BE2C (cell line): Measurements from ENCODE around the gene XXYLT1.
"Not testable (repeated sequence)": the region's sequence is repeated elsewhere in the genome, so short reads cannot be mapped to it uniquely, and the experiment has no call there.

Experiments
- DNase-seq: peaks from one replicate; pipeline ENCODE4 v3.0.0-alpha.2; 2020
- H3K27me3 ChIP-seq: fragments of 250-450 bp; sonication (Bioruptor Pico); 2 replicates; pipeline ENCODE4 v1.5.1; 2020; ENCODE audit warnings: mild to moderate bottlenecking
- H3K36me3 ChIP-seq: fragments of 250-450 bp; sonication (Bioruptor Pico); 2 replicates; pipeline ENCODE4 v1.5.1; 2020; ENCODE audit warnings: mild to moderate bottlenecking
- H3K4me1 ChIP-seq: fragments of 250-450 bp; sonication (Bioruptor Pico); 2 replicates; pipeline ENCODE4 v1.5.1; 2020
- H3K4me3 ChIP-seq: 2 replicates; pipeline ENCODE4 v1.5.1; 2011; ENCODE audit warnings: low read depth, low read length
- H3K9me3 ChIP-seq: fragments of 250-450 bp; sonication (Bioruptor Pico); 2 replicates; pipeline ENCODE4 v1.5.1; 2020
- CTCF ChIP-seq: IDR thresholded peaks from 2 replicates; pipeline ENCODE4 v1.5.1; 2012; ENCODE audit warnings: mild to moderate bottlenecking, low read depth, low read length

Gene XXYLT1

GRCh38 chr3:195039180-195039843, 231.6 kb downstream of the XXYLT1 start:
- no peak for TF ChIP-seq CTCF
- H3K4me3 ChIP-seq = no peak overlapping the region
- no peaks in the 10 kb centered on the region for H3K9me3 ChIP-seq
- no peak for DNase-seq
- no peaks in the 10 kb centered on the region for H3K27me3 ChIP-seq
- no peaks in the 10 kb centered on the region for H3K36me3 ChIP-seq
- no peaks in the 10 kb centered on the region for H3K4me1 ChIP-seq

GRCh38 chr3:195038161-195038560, 232.8 kb downstream of the XXYLT1 start:
- H3K36me3 ChIP-seq = no peaks in the 10 kb centered on the region
- TF ChIP-seq CTCF = no peak
- H3K4me1 ChIP-seq = no peaks in the 10 kb centered on the region
- DNase-seq = no peak
- no peak overlapping the region for H3K4me3 ChIP-seq
- H3K27me3 ChIP-seq = no peaks in the 10 kb centered on the region
- no peaks in the 10 kb centered on the region for H3K9me3 ChIP-seq

GRCh38 chr3:195037586-195037985, 233.4 kb downstream of the XXYLT1 start:
- not testable (repeated sequence) for DNase-seq, H3K9me3 ChIP-seq, H3K4me1 ChIP-seq, H3K4me3 ChIP-seq, H3K36me3 ChIP-seq, H3K27me3 ChIP-seq

DNA sequence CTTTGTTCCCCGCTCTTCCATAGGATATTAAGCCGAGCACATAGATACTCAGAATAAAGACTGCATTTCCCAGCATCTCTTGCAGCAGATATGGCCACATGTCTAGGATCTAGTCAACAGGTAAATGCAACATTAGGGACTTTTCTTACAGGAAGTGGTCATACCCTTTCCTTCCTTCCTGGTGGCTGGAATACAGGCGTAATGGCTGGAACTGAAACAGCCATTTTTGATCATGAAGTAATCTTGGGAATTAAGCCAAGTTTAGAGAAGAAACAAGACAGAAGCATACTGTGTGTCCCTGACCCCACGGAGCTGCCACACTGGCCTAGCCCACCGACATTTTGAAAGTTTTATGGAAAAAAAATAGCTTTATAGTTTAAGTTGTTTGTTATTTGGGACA, 234.0 kb downstream of the XXYLT1 start:
- Histone ChIP-seq H3K27me3 (no peaks in the 10 kb centered on the region), H3K36me3 (no peaks in the 10 kb centered on the region), H3K4me1 (no peaks in the 10 kb centered on the region), H3K4me3 (no peak overlapping the region), H3K9me3 (no peaks in the 10 kb centered on the region)
- TF ChIP-seq CTCF = no peak
- DNase-seq = no peak

DNA sequence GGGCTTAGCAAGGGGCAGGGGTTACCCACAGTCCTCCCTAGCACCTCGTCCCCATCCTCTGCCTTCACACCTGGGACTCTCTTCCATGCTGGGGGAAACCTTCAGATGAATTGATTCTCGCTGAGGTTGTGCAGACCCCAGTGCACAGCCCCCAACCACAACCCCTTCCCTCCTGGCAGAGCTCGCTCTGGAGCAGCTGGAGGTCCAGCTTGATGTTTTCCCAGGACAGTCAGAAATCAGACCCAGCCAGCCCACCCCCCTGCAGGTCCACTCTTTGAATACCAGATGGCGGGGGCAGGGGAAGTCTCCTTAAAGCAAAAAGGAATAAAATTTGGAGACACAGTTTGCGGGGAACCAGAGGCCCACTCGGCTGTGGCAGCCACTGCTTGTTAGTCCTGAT, 234.4 kb downstream of the XXYLT1 start:
- Histone ChIP-seq H3K9me3 (no peaks in the 10 kb centered on the region), H3K27me3 (no peaks in the 10 kb centered on the region), H3K4me3 (no peak overlapping the region), H3K4me1 (no peaks in the 10 kb centered on the region), H3K36me3 (no peaks in the 10 kb centered on the region)
- TF ChIP-seq CTCF = no peak
- DNase-seq = no peak

- H3K9me3 ChIP-seq = no peaks in the 10 kb centered on the region
- H3K4me3 ChIP-seq = no peak overlapping the region
- no peak for DNase-seq
- no peak for TF ChIP-seq CTCF
- H3K27me3 ChIP-seq = no peaks in the 10 kb centered on the region
- peaks cover 3% of the 10 kb centered on the region for H3K4me1 ChIP-seq
- no peaks in the 10 kb centered on the region for H3K36me3 ChIP-seq
Measured at GRCh38 chr3:195036203-195036505, 234.8 kb downstream of the XXYLT1 start.
